ENCODE data around the gene SYT13. TPM values are rescaled to one million over a fixed set of nuclear protein-coding genes. Genes with fewer than 3 reads are reported as not detected.
A peak's percentile ranks its signal among the peaks of the same experiment; 100 is the strongest.

The SYT13 gene
- total and polyA plus RNA-seq, 2 of the 4 experiments (the other 2 are of a cell fraction) = not detected

DNA sequence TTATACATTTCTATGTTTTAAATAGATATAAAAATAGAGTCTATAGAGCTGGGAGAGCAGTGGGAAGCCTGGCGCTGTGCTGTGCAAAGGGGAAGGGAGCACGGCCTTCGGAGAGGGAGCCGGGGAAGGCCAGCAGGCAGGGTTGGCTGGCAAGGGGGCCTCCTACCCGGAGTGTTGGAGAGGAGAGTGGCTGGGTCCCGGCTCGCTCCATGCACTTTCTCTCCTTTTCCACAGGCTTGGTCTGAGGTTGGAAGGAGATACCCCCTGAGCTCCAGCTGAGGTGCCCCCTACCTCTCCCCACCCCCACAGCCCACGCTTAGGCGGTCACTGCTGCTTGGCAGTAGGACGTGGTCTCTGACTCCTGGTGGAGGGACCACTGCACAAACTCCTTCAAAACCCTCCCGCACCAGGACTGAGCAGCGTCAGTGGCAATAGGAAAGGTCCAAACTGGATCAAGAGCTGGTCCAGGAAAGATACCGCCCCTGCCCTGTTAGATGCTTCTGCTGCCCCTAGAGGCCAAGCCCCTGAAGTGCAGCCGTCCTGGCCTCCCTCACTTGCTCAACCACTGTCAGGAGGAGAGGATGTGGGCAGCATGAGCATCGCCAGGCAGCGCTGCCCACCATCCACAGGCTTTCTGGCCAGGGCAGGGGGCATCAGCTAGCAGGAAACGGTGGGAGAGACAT, 52.9 kb downstream of the SYT13 start:
- no peak overlapping the region for H4K5ac ChIP-seq (ENCODE audit: low read depth, low read length)
- H3K9ac ChIP-seq (ENCODE audit: low read depth, low read length) = no peak overlapping the region
- H2BK20ac ChIP-seq (ENCODE audit: low read depth, low read length) = no peak overlapping the region
- H4K8ac ChIP-seq (ENCODE audit: low read depth in 2 of 2, low read length in 2 of 2) = no peak overlapping the region
- no peak overlapping the region for H3K4me3 ChIP-seq (ENCODE audit: insufficient read depth, low read depth, low read length)
- no peak overlapping the region for H3K27ac ChIP-seq (ENCODE audit: insufficient read depth, low read length)
- no peak overlapping the region for H3K4me2 ChIP-seq (ENCODE audit: low read depth, low read length)
- H3K4me1 ChIP-seq (ENCODE audit: control insufficient read depth, insufficient read depth, low read length) = no peaks in the 10 kb centered on the region
- H3K36me3 ChIP-seq (ENCODE audit: control insufficient read depth, insufficient read depth, low read length) = no peaks in the 10 kb centered on the region
- no peak overlapping the region for H3K18ac ChIP-seq (ENCODE audit: low read depth, low read length)
- TF ChIP-seq RAD21 (IDR thresholded peaks at IDR 0.05; ENCODE audit: low read length) (peak; percentile 54), NFE2L2 (IDR thresholded peaks at IDR 0.05; ENCODE audit: low read depth, low read length) (no peak), CHD1 (IDR thresholded peaks at IDR 0.05; ENCODE audit: low read depth, low read length) (no peak), BHLHE40 (IDR thresholded peaks at IDR 0.05; ENCODE audit: low read depth, low read length) (no peak), CEBPB (IDR thresholded peaks at IDR 0.05; ENCODE audit: low read depth, low read length) (peak; percentile 48), POLR2A (IDR thresholded peaks at IDR 0.05; ENCODE audit: low read depth, low read length) (no peak), RFX5 (IDR thresholded peaks at IDR 0.05; ENCODE audit: low read depth, low read length) (no peak), MAZ (IDR thresholded peaks at IDR 0.05; ENCODE audit: borderline replicate concordance, low read depth, low read length) (no peak), RCOR1 (IDR thresholded peaks at IDR 0.05; ENCODE audit: insufficient replicate concordance, low read length) (no peak), SMC3 (IDR thresholded peaks at IDR 0.05; ENCODE audit: low read depth, low read length) (peak; percentile 21; the same call in 1 of the 2 replicates), MAFK (IDR thresholded peaks at IDR 0.05; ENCODE audit: low read depth, low read length) (no peak), FOS (IDR thresholded peaks at IDR 0.05; ENCODE audit: low read depth, low read length) (no peak), MXI1 (IDR thresholded peaks at IDR 0.05; ENCODE audit: borderline replicate concordance, low read depth, low read length) (no peak)
- TF ChIP-seq, protein P1, sequence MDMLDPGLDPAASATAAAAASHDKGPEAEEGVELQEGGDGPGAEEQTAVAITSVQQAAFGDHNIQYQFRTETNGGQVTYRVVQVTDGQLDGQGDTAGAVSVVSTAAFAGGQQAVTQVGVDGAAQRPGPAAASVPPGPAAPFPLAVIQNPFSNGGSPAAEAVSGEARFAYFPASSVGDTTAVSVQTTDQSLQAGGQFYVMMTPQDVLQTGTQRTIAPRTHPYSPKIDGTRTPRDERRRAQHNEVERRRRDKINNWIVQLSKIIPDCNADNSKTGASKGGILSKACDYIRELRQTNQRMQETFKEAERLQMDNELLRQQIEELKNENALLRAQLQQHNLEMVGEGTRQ (IDR thresholded peaks at IDR 0.05; ENCODE audit: low read depth, low read length) = no peak
- TF ChIP-seq, protein P2, sequence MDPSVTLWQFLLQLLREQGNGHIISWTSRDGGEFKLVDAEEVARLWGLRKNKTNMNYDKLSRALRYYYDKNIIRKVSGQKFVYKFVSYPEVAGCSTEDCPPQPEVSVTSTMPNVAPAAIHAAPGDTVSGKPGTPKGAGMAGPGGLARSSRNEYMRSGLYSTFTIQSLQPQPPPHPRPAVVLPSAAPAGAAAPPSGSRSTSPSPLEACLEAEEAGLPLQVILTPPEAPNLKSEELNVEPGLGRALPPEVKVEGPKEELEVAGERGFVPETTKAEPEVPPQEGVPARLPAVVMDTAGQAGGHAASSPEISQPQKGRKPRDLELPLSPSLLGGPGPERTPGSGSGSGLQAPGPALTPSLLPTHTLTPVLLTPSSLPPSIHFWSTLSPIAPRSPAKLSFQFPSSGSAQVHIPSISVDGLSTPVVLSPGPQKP (IDR thresholded peaks at IDR 0.05; ENCODE audit: borderline replicate concordance, low read depth, low read length) = no peak
- TF ChIP-seq, protein P3, sequence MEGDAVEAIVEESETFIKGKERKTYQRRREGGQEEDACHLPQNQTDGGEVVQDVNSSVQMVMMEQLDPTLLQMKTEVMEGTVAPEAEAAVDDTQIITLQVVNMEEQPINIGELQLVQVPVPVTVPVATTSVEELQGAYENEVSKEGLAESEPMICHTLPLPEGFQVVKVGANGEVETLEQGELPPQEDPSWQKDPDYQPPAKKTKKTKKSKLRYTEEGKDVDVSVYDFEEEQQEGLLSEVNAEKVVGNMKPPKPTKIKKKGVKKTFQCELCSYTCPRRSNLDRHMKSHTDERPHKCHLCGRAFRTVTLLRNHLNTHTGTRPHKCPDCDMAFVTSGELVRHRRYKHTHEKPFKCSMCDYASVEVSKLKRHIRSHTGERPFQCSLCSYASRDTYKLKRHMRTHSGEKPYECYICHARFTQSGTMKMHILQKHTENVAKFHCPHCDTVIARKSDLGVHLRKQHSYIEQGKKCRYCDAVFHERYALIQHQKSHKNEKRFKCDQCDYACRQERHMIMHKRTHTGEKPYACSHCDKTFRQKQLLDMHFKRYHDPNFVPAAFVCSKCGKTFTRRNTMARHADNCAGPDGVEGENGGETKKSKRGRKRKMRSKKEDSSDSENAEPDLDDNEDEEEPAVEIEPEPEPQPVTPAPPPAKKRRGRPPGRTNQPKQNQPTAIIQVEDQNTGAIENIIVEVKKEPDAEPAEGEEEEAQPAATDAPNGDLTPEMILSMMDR (conservative IDR thresholded peaks at IDR 0.05; ENCODE audit: low read depth, low read length) = peak; percentile 66
- H3K27me3 ChIP-seq (ENCODE audit: control insufficient read depth, insufficient read depth, low read length) = peaks cover 13% of the 10 kb centered on the region; the same call in 1 of the 2 replicates
- no peak overlapping the region for H2BK15ac ChIP-seq (ENCODE audit: low read depth, low read length)
- H3K9me3 ChIP-seq (ENCODE audit: control insufficient read depth, insufficient read depth, low read length) = no peaks in the 10 kb centered on the region
- H3K23ac ChIP-seq (ENCODE audit: low read depth, low read length) = no peak overlapping the region
- in situ Hi-C loops (cut with MboI; ENCODE audit: low sequenced_read_pairs) (no loop called here), dilution Hi-C loops (cut with HindIII; ENCODE audit: low sequenced_read_pairs, unreplicated experiment) (no loop called here), intact Hi-C loops (cut with micrococcal nuclease) (no loop called here)
- no peak overlapping the region for H2AK5ac ChIP-seq (ENCODE audit: low read depth, low read length)
- H2AFZ ChIP-seq (replicated peaks; ENCODE audit: low read length, poor library complexity) = peak overlapping the region; percentile 26
- peak; percentile 98 for ATAC-seq (ENCODE audit: low read depth)
- DNase-seq = peak; percentile 37
- H2AK9ac ChIP-seq (replicated peaks; ENCODE audit: low read depth, low read length, poor library complexity) = no peak overlapping the region
- H4K91ac ChIP-seq (ENCODE audit: insufficient read depth, low read depth, low read length) = no peak overlapping the region
- CTCF ChIA-PET = interaction anchor here (0.6 to 1.2 kb wide), 3 partner anchors 17 to 44 kb away, joined by 3 read pairs; no protein-coding TSS in a partner anchor
- H4K20me1 ChIP-seq (ENCODE audit: insufficient read depth, low read length) = no peaks in the 10 kb centered on the region
- H3K56ac ChIP-seq (ENCODE audit: extremely low read depth, insufficient read depth, low read length) = no peak overlapping the region
- no peak overlapping the region for H3K4ac ChIP-seq (ENCODE audit: low read depth, low read length)
- H3K9me1 ChIP-seq (ENCODE audit: insufficient read depth, low read length) = no peaks in the 10 kb centered on the region
- BruUV-seq (replicated peaks) = no TSS peak
- no peak overlapping the region for H3K14ac ChIP-seq (replicated peaks; ENCODE audit: low read depth, low read length)
- no peak overlapping the region for H2BK5ac ChIP-seq (ENCODE audit: low read depth, low read length, poor library complexity, severe bottlenecking)
- no peaks in the 10 kb centered on the region for H3K79me1 ChIP-seq (ENCODE audit: low read depth in 1 of 2, low read length in 2 of 2)
- POLR2A ChIA-PET (ENCODE audit: unreplicated experiment) = no interaction called here
- WGBS, 2 experiments (ENCODE audit: extremely low coverage in 2 of 2, insufficient read length in 1 of 2) = 60% methylated on average over 2 of the region's 17 CpGs; no CpG with 5 or more reads in 1 of the 2 experiments
- H2BK120ac ChIP-seq (ENCODE audit: low read depth, low read length) = no peak overlapping the region
